Measurements from ENCODE around the gene A2M. TPM values are rescaled to one million over a fixed set of nuclear protein-coding genes. Genes with fewer than 3 reads are reported as not detected.
"Not testable (repeated sequence)": the region's sequence is repeated elsewhere in the genome, so short reads cannot be mapped to it uniquely, and the experiment has no call there.

Gene A2M
- total and polyA plus RNA-seq, 7 experiments from 2014 or later, result 0.08 to 4.9 (median 1.5) TPM; not detected in 3

DNA sequence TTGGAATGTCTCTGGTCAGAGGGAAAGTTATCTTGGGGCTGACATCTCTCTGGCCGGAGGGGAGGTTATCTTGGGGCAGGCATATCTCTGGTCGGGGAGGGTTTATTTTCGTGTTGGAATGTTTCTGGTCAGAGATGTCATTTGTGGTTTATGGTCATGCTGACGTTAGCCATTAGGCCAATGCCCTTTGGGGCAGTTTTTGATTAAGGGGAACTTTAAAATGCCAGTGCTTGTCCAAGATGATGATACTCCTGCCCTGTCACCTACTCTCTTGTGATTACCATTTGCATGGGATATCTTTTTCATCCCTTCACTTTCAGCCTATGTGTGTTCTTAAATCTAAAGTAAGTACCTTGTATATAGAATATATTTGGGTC, 29.0 kb upstream of the A2M start:
- Mint-ChIP-seq H3K9me3 (peaks cover 7 to 41% (median 21%) of the 10 kb centered on the region in 11 donors), H3K36me3 (peaks cover 3 to 47% (median 25%) of the 10 kb centered on the region in 5 donors), H3K27me3 (peaks cover 0 to 10% (median 0%) of the 10 kb centered on the region in 5 donors), H3K4me1 (peaks cover 0 to 7% (median 0%) of the 10 kb centered on the region in 7 donors), H3K4me3 (no peak overlapping the region), H3K27ac (no peak overlapping the region)
- intact Hi-C loops (cut with micrococcal nuclease), result no loop called here
- Histone ChIP-seq H3K9me3 (ENCODE audit: control insufficient read depth in 2 of 3, low read length in 3 of 3) (peaks cover 0 to 6% (median 0%) of the 10 kb centered on the region in 3 experiments), H3K4me3 (ENCODE audit: low read length) (no peak overlapping the region), H3K36me3 (ENCODE audit: control insufficient read depth in 2 of 3, insufficient read depth in 3 of 3, low read length in 3 of 3) (peaks cover 0 to 7% (median 0%) of the 10 kb centered on the region in 3 experiments), H3K27ac (ENCODE audit: low read depth, low read length) (no peak overlapping the region), H3K4me1 (ENCODE audit: control insufficient read depth in 2 of 2, insufficient read depth in 2 of 2, low read length in 2 of 2) (peaks cover 0 to 4% of the 10 kb centered on the region in 2 donors), H3K27me3 (ENCODE audit: control insufficient read depth in 2 of 2, insufficient read depth in 2 of 2, low read length in 2 of 2) (no peaks in the 10 kb centered on the region)
- ChIA-PET CTCF (no interaction called here), POLR2A (no interaction called here)
- ATAC-seq (no peak), DNase-seq (no peak)

DNA sequence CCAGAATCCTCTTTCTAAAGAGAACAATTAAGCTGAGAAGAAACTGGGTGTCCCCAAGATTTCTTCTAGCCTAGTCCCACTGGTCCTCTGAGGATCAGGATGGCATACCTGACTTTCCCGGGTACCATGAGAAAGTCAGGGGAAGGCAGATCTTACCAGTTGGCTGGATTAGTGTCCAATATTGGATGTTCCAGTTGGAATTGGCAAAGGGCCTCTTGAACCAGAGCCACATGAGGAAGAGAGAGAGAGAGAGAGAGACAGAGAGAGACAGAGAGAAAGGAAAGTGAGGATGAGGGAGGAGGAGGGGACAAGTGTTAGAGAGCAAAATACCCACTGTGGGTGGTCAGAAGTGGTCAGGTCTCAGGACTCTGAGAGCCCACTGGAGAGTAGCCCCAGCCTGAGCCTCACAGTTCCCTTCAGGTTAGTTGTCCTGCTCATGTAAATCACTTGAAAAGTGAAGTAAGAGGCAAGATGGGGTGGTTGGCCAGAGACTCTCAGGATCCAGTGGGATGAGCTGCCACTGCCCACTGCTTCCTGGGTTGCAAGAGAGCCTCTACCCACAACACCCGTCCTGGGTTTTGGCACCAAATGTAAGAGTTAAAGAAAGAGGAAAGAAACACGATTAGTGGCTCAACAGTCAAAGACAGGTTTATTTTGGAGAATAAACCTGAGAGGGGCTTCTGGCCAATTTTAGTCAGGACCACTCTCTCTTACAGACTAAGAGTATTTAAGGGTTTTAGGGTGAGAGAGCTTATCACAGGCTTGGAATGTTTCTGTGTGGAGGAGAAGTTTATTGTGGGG, 28.4 kb upstream of the A2M start:
- Histone ChIP-seq H3K27ac (ENCODE audit: low read depth, low read length) (no peak overlapping the region), H3K4me3 (ENCODE audit: low read length) (no peak overlapping the region), H3K27me3 (ENCODE audit: control insufficient read depth in 2 of 2, insufficient read depth in 2 of 2, low read length in 2 of 2) (no peaks in the 10 kb centered on the region), H3K36me3 (ENCODE audit: control insufficient read depth in 2 of 3, insufficient read depth in 3 of 3, low read length in 3 of 3) (peaks cover 0 to 7% (median 0%) of the 10 kb centered on the region in 3 experiments), H3K4me1 (ENCODE audit: control insufficient read depth in 2 of 2, insufficient read depth in 2 of 2, low read length in 2 of 2) (peaks cover 0 to 4% of the 10 kb centered on the region in 2 donors), H3K9me3 (ENCODE audit: control insufficient read depth in 2 of 3, low read length in 3 of 3) (peaks cover 0 to 6% (median 0%) of the 10 kb centered on the region in 3 experiments)
- Mint-ChIP-seq H3K9me3 (peaks cover 7 to 41% (median 21%) of the 10 kb centered on the region in 11 donors), H3K27me3 (peaks cover 0 to 10% (median 0%) of the 10 kb centered on the region in 5 donors), H3K4me1 (peaks cover 0 to 7% (median 0%) of the 10 kb centered on the region in 7 donors), H3K36me3 (peaks cover 3 to 47% (median 25%) of the 10 kb centered on the region in 5 donors), H3K27ac (no peak overlapping the region), H3K4me3 (no peak overlapping the region)
- intact Hi-C loops (cut with micrococcal nuclease), result no loop called here
- POLR2A ChIA-PET, result no interaction called here
- DNase-seq (no peak), ATAC-seq (no peak)
- CTCF ChIA-PET, result no interaction called here

DNA sequence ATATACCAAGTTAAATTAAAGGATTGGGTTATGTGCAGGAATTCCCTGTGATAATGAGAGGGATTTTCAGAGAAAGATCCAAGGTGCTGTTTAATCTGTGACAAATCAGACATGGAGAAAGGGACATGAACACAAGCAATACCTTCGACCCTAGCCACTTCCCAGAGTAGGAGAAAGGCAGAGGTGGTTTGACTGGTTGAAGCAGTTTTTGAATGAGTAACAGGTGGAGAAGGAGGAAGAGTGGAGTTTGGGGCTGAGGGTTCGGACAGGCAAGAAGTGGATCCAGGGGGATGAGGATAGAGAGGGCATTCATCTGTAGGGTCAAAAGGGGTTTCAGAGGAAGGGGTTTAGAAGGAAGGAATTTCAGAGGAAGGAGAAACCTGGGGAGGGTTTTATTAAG, 27.4 kb upstream of the A2M start:
- Mint-ChIP-seq H3K4me1 (peaks cover 0 to 7% (median 0%) of the 10 kb centered on the region in 7 donors), H3K27ac (no peak overlapping the region), H3K9me3 (peaks cover 7 to 41% (median 21%) of the 10 kb centered on the region in 11 donors), H3K36me3 (peaks cover 3 to 49% (median 20%) of the 10 kb centered on the region in 5 donors), H3K27me3 (peaks cover 0 to 10% (median 0%) of the 10 kb centered on the region in 5 donors), H3K4me3 (no peak overlapping the region)
- H3K27me3 ChIP-seq (ENCODE audit: control insufficient read depth in 2 of 2, insufficient read depth in 2 of 2, low read length in 2 of 2), result no peaks in the 10 kb centered on the region
- ChIA-PET POLR2A (no interaction called here), CTCF (no interaction called here)
- H3K36me3 ChIP-seq (ENCODE audit: control insufficient read depth in 2 of 3, insufficient read depth in 3 of 3, low read length in 3 of 3), result peaks cover 0 to 7% (median 0%) of the 10 kb centered on the region in 3 experiments
- H3K4me3 ChIP-seq (ENCODE audit: low read length), result no peak overlapping the region
- peaks cover 0 to 4% of the 10 kb centered on the region in 2 donors for H3K4me1 ChIP-seq (ENCODE audit: control insufficient read depth in 2 of 2, insufficient read depth in 2 of 2, low read length in 2 of 2)
- ATAC-seq (no peak), DNase-seq (no peak)
- intact Hi-C loops (cut with micrococcal nuclease), result no loop called here
- H3K9me3 ChIP-seq (ENCODE audit: control insufficient read depth in 2 of 3, low read length in 3 of 3), result peaks cover 0 to 6% (median 0%) of the 10 kb centered on the region in 3 experiments
- no peak overlapping the region for H3K27ac ChIP-seq (ENCODE audit: low read depth, low read length)

DNA sequence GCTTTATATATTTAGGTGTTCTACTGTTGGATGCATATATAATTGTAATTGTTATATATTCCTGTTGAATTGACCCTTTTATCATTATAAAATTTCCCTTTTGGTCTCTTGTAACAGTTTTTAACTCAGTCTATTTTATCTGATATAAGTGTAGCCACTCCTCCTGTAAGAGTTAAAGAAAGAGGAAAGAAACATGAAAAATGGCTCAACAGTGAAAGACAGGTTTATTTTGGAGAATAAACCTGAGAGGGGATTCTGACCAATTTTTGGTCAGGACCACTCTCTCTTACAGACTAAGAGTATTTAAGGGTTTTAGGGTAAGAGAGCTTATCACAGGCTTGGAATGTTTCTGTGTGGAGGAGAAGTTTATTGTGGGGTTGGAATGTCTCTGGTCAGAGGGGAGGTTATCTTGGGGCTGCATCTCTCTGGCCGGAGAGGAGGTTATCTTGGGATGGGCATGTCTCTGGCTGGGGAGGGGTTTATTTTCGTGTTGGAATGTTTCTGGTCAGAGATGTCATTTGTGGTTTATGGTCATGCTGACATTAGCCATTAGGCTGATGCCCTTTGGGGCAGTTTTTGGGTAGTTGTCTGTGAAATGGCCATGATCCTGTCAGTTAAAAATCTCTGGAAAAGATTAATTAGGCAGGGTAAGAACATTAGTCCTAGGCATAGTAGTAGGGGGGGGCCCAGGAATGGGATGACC, 24.0 kb upstream of the A2M start:
- peaks cover 5 to 17% (median 11%) of the 10 kb centered on the region in 11 donors for H3K9me3 Mint-ChIP-seq
- H3K4me3 ChIP-seq (ENCODE audit: low read length); H3K27ac ChIP-seq (ENCODE audit: low read depth, low read length); H3K4me3 Mint-ChIP-seq; H3K4me1 Mint-ChIP-seq; H3K9me3 ChIP-seq (ENCODE audit: control insufficient read depth in 2 of 3, low read length in 3 of 3); H3K36me3 ChIP-seq (ENCODE audit: control insufficient read depth in 2 of 3, insufficient read depth in 3 of 3, low read length in 3 of 3); ATAC-seq; H3K4me1 ChIP-seq (ENCODE audit: control insufficient read depth in 2 of 2, insufficient read depth in 2 of 2, low read length in 2 of 2); POLR2A ChIA-PET; H3K27ac Mint-ChIP-seq; CTCF ChIA-PET; H3K27me3 Mint-ChIP-seq; H3K27me3 ChIP-seq (ENCODE audit: control insufficient read depth in 2 of 2, insufficient read depth in 2 of 2, low read length in 2 of 2); DNase-seq; intact Hi-C loops (cut with micrococcal nuclease): not testable (repeated sequence)
- H3K36me3 Mint-ChIP-seq, result peaks cover 0 to 26% (median 15%) of the 10 kb centered on the region in 5 donors

DNA sequence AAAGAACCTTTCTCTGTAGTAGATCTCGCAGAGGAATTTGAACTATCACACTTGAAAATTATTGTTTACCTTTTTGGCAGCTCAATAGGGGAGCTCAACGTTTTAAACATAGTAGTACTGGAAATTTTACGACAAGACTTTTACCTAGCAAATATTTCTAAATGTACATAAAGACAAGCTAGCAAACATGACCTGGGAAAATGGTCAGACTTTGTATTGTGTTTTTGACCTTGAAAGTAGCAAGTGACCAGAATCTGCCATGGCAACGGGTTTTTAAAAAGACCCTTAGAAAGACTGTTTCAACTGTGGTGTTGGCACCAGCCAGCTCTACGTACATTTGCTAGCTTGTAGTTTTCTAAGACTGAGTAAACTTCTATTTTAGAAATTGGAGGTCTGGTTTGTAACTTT, 20.2 kb upstream of the A2M start:
- Histone ChIP-seq H3K4me3 (ENCODE audit: low read length) (no peak overlapping the region), H3K27ac (ENCODE audit: low read depth, low read length) (no peak overlapping the region), H3K36me3 (ENCODE audit: control insufficient read depth in 2 of 3, insufficient read depth in 3 of 3, low read length in 3 of 3) (no peaks in the 10 kb centered on the region), H3K4me1 (ENCODE audit: control insufficient read depth in 2 of 2, insufficient read depth in 2 of 2, low read length in 2 of 2) (no peaks in the 10 kb centered on the region), H3K9me3 (ENCODE audit: control insufficient read depth in 2 of 3, low read length in 3 of 3) (no peaks in the 10 kb centered on the region), H3K27me3 (ENCODE audit: control insufficient read depth in 2 of 2, insufficient read depth in 2 of 2, low read length in 2 of 2) (no peaks in the 10 kb centered on the region)
- H3K27ac Mint-ChIP-seq, result no peak overlapping the region
- DNase-seq (no peak), ATAC-seq (no peak)
- intact Hi-C loops (cut with micrococcal nuclease), result no loop called here
- no peak overlapping the region for H3K4me3 Mint-ChIP-seq
- no peaks in the 10 kb centered on the region for H3K27me3 Mint-ChIP-seq
- H3K36me3 Mint-ChIP-seq, result peaks cover 0 to 14% (median 3%) of the 10 kb centered on the region in 5 donors
- ChIA-PET POLR2A (no interaction called here), CTCF (no interaction called here)
- H3K4me1 Mint-ChIP-seq, result no peaks in the 10 kb centered on the region
- peaks cover 0 to 5% (median 0%) of the 10 kb centered on the region in 11 donors for H3K9me3 Mint-ChIP-seq

DNA sequence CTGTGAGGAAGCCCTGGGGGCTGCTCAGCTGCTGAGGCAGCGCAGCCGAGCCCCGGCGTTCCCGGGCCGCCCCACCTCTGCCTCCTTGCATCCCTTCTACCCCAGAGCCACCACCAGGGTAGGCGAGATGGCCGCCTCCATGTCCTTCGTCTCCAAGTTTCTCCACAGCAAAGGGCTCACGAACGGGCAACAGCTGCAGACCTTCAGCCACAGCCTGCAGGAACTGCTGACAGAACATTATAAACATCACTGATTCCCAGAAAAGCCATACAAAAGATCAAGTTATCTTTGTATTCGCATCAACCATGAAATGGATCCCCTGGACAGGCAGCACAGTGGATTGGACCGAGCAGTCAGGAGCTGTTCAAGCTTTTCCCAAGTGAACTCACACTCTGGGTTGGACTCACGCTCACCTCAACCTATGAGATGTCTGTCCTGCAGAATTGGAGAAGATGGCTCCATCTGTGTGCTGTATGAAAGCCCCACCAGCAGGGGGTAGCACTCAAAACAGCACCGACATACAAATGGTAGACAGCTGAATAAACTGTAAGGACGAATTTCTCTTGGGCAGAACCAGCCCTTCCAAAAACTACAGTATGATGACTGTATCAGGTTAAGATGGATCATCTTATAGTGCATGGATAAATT, 19.4 kb upstream of the A2M start:
- ATAC-seq, result no peak
- H3K4me1 Mint-ChIP-seq, result no peaks in the 10 kb centered on the region
- no peak overlapping the region for H3K4me3 Mint-ChIP-seq
- intact Hi-C loops (cut with micrococcal nuclease), result no loop called here
- Histone ChIP-seq H3K4me3 (ENCODE audit: low read length) (no peak overlapping the region), H3K36me3 (ENCODE audit: control insufficient read depth in 2 of 3, insufficient read depth in 3 of 3, low read length in 3 of 3) (no peaks in the 10 kb centered on the region), H3K27me3 (ENCODE audit: control insufficient read depth in 2 of 2, insufficient read depth in 2 of 2, low read length in 2 of 2) (no peaks in the 10 kb centered on the region), H3K4me1 (ENCODE audit: control insufficient read depth in 2 of 2, insufficient read depth in 2 of 2, low read length in 2 of 2) (no peaks in the 10 kb centered on the region), H3K9me3 (ENCODE audit: control insufficient read depth in 2 of 3, low read length in 3 of 3) (no peaks in the 10 kb centered on the region), H3K27ac (ENCODE audit: low read depth, low read length) (no peak overlapping the region)
- no peak overlapping the region for H3K27ac Mint-ChIP-seq
- CTCF ChIA-PET, result no interaction called here
- H3K27me3 Mint-ChIP-seq, result no peaks in the 10 kb centered on the region
- peaks cover 0 to 16% (median 10%) of the 10 kb centered on the region in 5 donors for H3K36me3 Mint-ChIP-seq
- POLR2A ChIA-PET, result no interaction called here
- H3K9me3 Mint-ChIP-seq, result peaks cover 0 to 9% (median 0%) of the 10 kb centered on the region in 11 donors
- no peak for DNase-seq
